Panc1 (cell line): ENCODE measurements around the gene OTOF. TPM values are rescaled to one million over a fixed set of nuclear protein-coding genes. Genes with fewer than 3 reads are reported as not detected.

Experiments used
- ATAC-seq: fragments of 200-7000 bp; cut with Tn5 transposase; 2 replicates; pipeline ENCODE4 v1.9.1; 2020; ENCODE audit warnings: mild to moderate bottlenecking, moderate library complexity
- BruUV-seq: library from RNA; stranded (reverse); fragments of 400-500 nt; replicated peaks from 2 replicates; lab custom pipeline; 2021; lab: Mats Ljungman, UMichigan
- CTCF ChIA-PET: fragments of 300-600 bp; sonication (Branson Sonifier 250); formaldehyde crosslinking; loops from one replicate; lab custom pipeline; 2022; ENCODE audit warnings: antibody characterized with exemption; lab: Charles Lee
- POLR2A ChIA-PET: fragments of 300-600 bp; sonication (Branson Sonifier 250); formaldehyde crosslinking; loops from one replicate; lab custom pipeline; 2022; ENCODE audit warnings: antibody characterized with exemption; lab: Charles Lee
- DNase-seq: peaks from one replicate; pipeline ENCODE4 v3.0.0-alpha.2; 2010; ENCODE audit warnings: low read depth, low spot score
- H3K27ac ChIP-seq: 2 replicates; pipeline ENCODE4 v1.5.1; 2011; ENCODE audit warnings: mild to moderate bottlenecking, low read length, inconsistent platforms
- H3K27me3 ChIP-seq: fragments of 200-500 bp; sonication (Bioruptor generic); 2 replicates; pipeline ENCODE4 v1.6.0; 2014; ENCODE audit warnings: low read length, inconsistent platforms; ENCODE audit not compliant: control insufficient read depth, insufficient read depth
- H3K36me3 ChIP-seq: fragments of 200-500 bp; sonication (Bioruptor generic); 2 replicates; pipeline ENCODE4 v1.5.1; 2014; ENCODE audit warnings: inconsistent platforms, mild to moderate bottlenecking, low read length, moderate library complexity; ENCODE audit not compliant: control insufficient read depth, insufficient read depth
- H3K4me1 ChIP-seq: 2 replicates; pipeline ENCODE4 v1.5.1; 2011; ENCODE audit warnings: inconsistent platforms, mild to moderate bottlenecking, low read length, moderate library complexity; ENCODE audit not compliant: control insufficient read depth, insufficient read depth
- H3K4me3 ChIP-seq, 2 experiments: 2 replicates each; pipeline ENCODE4 v1.5.1; 2011 to 2012; ENCODE audit warnings: low read depth in 2 of 2, low read length in 2 of 2, mild to moderate bottlenecking in 2 of 2, inconsistent platforms in 1 of 2, moderate library complexity in 1 of 2
- H3K9me3 ChIP-seq: fragments of 200-500 bp; sonication (Bioruptor generic); 2 replicates; pipeline ENCODE4 v1.5.1; 2014; ENCODE audit warnings: low read depth, mild to moderate bottlenecking, inconsistent platforms, low read length, moderate library complexity; ENCODE audit not compliant: control insufficient read depth, insufficient read depth
- POLR2AphosphoS5 ChIP-seq: IDR thresholded peaks from 2 replicates; pipeline ENCODE4 v1.6.1; 2012; ENCODE audit warnings: mild to moderate bottlenecking, low read depth, low read length, moderate library complexity
- REST ChIP-seq, 2 experiments: IDR thresholded peaks; 2 replicates each; pipeline ENCODE4 v1.6.1; 2011 to 2012; ENCODE audit warnings: low read depth in 2 of 2, control low read depth in 1 of 2, low read length in 1 of 2, mild to moderate bottlenecking in 1 of 2, moderate library complexity in 1 of 2; ENCODE audit not compliant: insufficient read depth in 1 of 2
- SIN3A ChIP-seq: IDR thresholded peaks from 2 replicates; pipeline ENCODE4 v1.6.1; 2012; ENCODE audit warnings: low read depth, mild to moderate bottlenecking, low read length, moderate library complexity, borderline replicate concordance; ENCODE audit not compliant: insufficient read depth
- TCF7L2 ChIP-seq: IDR thresholded peaks from 2 replicates; pipeline ENCODE4 v1.6.1; 2011; ENCODE audit warnings: mild to moderate bottlenecking, low read depth, low read length, inconsistent platforms
- in situ Hi-C: cut with HindIII; loops from 2 replicates; pipeline ENCODE4 v1.10.0; 2016; ENCODE audit warnings: low sequenced_read_pairs, low pct_unique_long_range_greater_than_20kb
- intact Hi-C: fragments of 100-400 bp; cut with micrococcal nuclease; formaldehyde crosslinking; loops from one replicate; pipeline ENCODE4 v1.10.0; 2022; ENCODE audit not compliant: unreplicated experiment
- total RNA-seq: library from RNA; stranded (reverse); gene quantifications from one replicate; pipeline ENCODE4 v1.2.1, GENCODE V29; 2021; ENCODE audit not compliant: unreplicated experiment
- TF ChIP-seq, protein P1 (sequence below): fragments of 450-650 bp; IDR thresholded peaks from 2 replicates; pipeline ENCODE4 v1.5.1; 2017; ENCODE audit warnings: mild to moderate bottlenecking

The OTOF gene
- total RNA-seq, 1 experiment from 2014 or later, result 0.41 TPM

GRCh38 chr2:26481706-26482105, 3.8 kb upstream of the OTOF start:
- ChIA-PET CTCF (no interaction called here), POLR2A (no interaction called here)
- H3K27ac ChIP-seq, result no peak overlapping the region
- BruUV-seq, result no TSS peak
- no peaks in the 10 kb centered on the region for H3K36me3 ChIP-seq
- H3K9me3 ChIP-seq, result no peaks in the 10 kb centered on the region
- no peak for TF ChIP-seq TCF7L2
- TF ChIP-seq SIN3A, result no peak
- no peak for TF ChIP-seq POLR2AphosphoS5
- TF ChIP-seq REST (IDR thresholded peaks at IDR 0.05; ENCODE audit: insufficient read depth in 1 of 2, low read depth in 2 of 2, low read length in 1 of 2), result no peak
- TF ChIP-seq, protein P1, sequence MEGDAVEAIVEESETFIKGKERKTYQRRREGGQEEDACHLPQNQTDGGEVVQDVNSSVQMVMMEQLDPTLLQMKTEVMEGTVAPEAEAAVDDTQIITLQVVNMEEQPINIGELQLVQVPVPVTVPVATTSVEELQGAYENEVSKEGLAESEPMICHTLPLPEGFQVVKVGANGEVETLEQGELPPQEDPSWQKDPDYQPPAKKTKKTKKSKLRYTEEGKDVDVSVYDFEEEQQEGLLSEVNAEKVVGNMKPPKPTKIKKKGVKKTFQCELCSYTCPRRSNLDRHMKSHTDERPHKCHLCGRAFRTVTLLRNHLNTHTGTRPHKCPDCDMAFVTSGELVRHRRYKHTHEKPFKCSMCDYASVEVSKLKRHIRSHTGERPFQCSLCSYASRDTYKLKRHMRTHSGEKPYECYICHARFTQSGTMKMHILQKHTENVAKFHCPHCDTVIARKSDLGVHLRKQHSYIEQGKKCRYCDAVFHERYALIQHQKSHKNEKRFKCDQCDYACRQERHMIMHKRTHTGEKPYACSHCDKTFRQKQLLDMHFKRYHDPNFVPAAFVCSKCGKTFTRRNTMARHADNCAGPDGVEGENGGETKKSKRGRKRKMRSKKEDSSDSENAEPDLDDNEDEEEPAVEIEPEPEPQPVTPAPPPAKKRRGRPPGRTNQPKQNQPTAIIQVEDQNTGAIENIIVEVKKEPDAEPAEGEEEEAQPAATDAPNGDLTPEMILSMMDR, result no peak
- intact Hi-C loops (no loop called here), in situ Hi-C loops (no loop called here)
- H3K4me3 ChIP-seq, result no peak overlapping the region
- no peak for ATAC-seq
- no peak for DNase-seq
- no peaks in the 10 kb centered on the region; the same call in 1 of the 2 replicates for H3K4me1 ChIP-seq
- no peaks in the 10 kb centered on the region for H3K27me3 ChIP-seq

DNA sequence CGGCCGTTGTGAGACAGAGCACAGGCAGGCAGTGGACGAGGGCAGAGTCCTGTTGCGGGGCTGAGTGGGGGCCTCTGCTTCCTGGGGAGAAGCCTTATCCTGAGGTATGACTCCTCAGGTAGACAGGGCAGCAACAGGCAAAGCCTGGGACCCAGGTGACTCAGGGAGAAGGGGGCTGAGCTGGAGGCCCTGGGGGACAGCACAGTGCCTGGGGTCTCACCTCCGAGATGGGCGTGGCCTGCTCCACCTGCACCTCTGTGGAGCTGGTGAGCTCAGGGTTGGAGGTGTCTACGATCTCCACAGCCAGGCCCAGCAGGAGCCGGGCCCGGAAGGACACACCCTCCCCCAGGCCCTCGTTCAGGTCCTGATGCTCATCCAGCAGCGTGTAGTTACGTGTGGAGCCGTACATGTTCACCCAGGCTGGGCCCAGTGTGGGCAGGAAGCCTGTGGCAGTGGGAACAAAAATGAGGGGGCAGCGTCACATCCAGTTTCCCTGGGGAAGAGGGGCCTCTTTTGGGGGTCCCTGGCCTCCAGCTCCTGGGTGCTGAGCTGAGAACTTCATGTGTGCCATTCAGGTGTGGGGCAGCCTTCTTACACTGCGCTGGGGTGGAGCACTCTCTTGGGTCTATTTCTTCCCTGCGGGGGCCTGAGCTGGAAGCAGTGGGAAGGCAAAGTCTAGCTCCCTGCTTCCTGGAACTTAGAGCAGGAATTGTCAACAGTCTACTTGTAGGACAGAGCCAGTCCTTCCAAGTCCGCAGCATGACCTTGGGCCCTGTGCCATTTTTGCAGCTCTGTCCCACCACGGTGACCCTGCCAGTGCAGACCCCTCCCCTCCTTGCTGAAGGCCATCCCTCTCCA, 2.9 kb upstream of the OTOF start:
- intact Hi-C loops (no loop called here), in situ Hi-C loops (no loop called here)
- H3K36me3 ChIP-seq, result no peaks in the 10 kb centered on the region
- peaks cover 4% of the 10 kb centered on the region for H3K4me1 ChIP-seq
- H3K27ac ChIP-seq, result no peak overlapping the region
- ATAC-seq (no peak), DNase-seq (no peak)
- H3K27me3 ChIP-seq, result no peaks in the 10 kb centered on the region
- POLR2A ChIA-PET, result no interaction called here
- H3K9me3 ChIP-seq, result no peaks in the 10 kb centered on the region
- CTCF ChIA-PET, result interaction anchor here (0.6 kb wide), 2 partner anchors 13 to 132 kb away, joined by 3 to 4 read pairs; no protein-coding TSS in a partner anchor
- no peak for TF ChIP-seq SIN3A
- TF ChIP-seq, protein P1, result no peak
- no peak for TF ChIP-seq REST (IDR thresholded peaks at IDR 0.05; ENCODE audit: insufficient read depth in 1 of 2, low read depth in 2 of 2, low read length in 1 of 2)
- no peak for TF ChIP-seq POLR2AphosphoS5
- no peak for TF ChIP-seq TCF7L2
- BruUV-seq, result no TSS peak
- no peak overlapping the region for H3K4me3 ChIP-seq
